ENCODE measurements around the gene PDE4B. TPM values are rescaled to one million over a fixed set of nuclear protein-coding genes. Genes with fewer than 3 reads are reported as not detected.

The PDE4B gene
- total RNA-seq, 4 donors from 2014 or later: 3.7 to 16.6 (median 5.1) TPM

- no peak for TF ChIP-seq POLR2A (IDR thresholded peaks at IDR 0.05; ENCODE audit: low read depth)
- H3K9me3 ChIP-seq: no peaks in the 10 kb centered on the region
- DNase-seq (ENCODE audit: extremely low spot score): no peak
- H3K27ac ChIP-seq (replicated peaks in 1 of 4): no peak overlapping the region
- 28% methylated on average over 5 of the region's 5 CpGs for WGBS
- H3K27me3 ChIP-seq: no peaks in the 10 kb centered on the region
- no peak overlapping the region for H3K4me3 ChIP-seq
- no peaks in the 10 kb centered on the region for H3K36me3 ChIP-seq
- peaks cover 0 to 15% (median 13%) of the 10 kb centered on the region in 4 donors for H3K4me1 ChIP-seq
- intact Hi-C loops (cut with DNase I): no loop called here
These were observed 375.8 kb downstream of the PDE4B start for GRCh38 chr1:66168467-66168887.

DNA sequence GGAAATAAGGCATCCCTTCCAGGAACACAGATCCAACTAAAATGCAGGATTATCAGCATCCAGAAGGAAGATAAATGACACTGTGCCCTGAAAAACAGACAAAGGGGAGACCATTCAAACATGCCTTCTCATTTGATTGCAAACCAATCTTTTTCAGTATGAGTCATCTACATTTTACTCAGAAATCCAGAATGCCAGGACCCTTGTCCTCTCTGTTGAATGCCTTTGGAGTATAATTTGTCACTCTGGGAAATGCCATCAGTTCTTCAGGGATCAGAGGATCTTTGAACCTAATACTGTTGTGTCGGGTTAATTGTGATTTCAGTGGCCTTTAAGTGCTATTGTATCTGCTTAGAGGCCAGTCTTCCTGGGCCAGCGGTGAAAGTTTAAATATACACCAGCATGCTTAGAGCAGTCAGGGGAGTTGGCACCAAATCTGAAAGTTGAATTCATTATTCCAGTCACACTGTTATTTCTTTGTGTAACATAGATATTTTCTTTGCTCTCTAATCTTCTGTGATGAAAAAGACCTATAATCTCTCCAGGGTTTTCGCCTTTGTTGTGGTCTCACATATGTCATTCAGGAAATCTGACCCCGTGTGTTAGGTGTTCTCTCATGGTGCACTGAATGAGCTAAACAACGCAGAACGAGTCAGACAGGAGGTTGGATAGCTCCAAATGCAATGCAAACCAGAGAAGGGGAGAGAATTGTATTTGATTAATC lies 376.4 kb downstream of the PDE4B start:
- H3K27me3 ChIP-seq: no peaks in the 10 kb centered on the region
- no peaks in the 10 kb centered on the region for H3K9me3 ChIP-seq
- intact Hi-C loops (cut with DNase I): no loop called here
- H3K36me3 ChIP-seq: no peaks in the 10 kb centered on the region
- TF ChIP-seq, protein P1, sequence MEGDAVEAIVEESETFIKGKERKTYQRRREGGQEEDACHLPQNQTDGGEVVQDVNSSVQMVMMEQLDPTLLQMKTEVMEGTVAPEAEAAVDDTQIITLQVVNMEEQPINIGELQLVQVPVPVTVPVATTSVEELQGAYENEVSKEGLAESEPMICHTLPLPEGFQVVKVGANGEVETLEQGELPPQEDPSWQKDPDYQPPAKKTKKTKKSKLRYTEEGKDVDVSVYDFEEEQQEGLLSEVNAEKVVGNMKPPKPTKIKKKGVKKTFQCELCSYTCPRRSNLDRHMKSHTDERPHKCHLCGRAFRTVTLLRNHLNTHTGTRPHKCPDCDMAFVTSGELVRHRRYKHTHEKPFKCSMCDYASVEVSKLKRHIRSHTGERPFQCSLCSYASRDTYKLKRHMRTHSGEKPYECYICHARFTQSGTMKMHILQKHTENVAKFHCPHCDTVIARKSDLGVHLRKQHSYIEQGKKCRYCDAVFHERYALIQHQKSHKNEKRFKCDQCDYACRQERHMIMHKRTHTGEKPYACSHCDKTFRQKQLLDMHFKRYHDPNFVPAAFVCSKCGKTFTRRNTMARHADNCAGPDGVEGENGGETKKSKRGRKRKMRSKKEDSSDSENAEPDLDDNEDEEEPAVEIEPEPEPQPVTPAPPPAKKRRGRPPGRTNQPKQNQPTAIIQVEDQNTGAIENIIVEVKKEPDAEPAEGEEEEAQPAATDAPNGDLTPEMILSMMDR (IDR thresholded peaks at IDR 0.05): no peak
- TF ChIP-seq POLR2A (IDR thresholded peaks at IDR 0.05; ENCODE audit: low read depth) (no peak), EP300 (IDR thresholded peaks at IDR 0.05) (no peak), POLR2AphosphoS5 (IDR thresholded peaks at IDR 0.05) (no peak)
- WGBS: 32% methylated on average over 6 of the region's 6 CpGs
- H3K27ac ChIP-seq (replicated peaks in 1 of 4): peak overlapping the region in 2 of 4 donors; percentile 2 to 14
- no peak for DNase-seq (ENCODE audit: extremely low spot score)
- H3K4me3 ChIP-seq: no peak overlapping the region
- peaks cover 0 to 15% (median 13%) of the 10 kb centered on the region in 4 donors for H3K4me1 ChIP-seq

GRCh38 chr1:66172272-66172671 lies 379.6 kb downstream of the PDE4B start:
- 89% methylated on average over 1 of the region's 1 CpG for WGBS
- Histone ChIP-seq H3K27me3 (no peaks in the 10 kb centered on the region), H3K9me3 (no peaks in the 10 kb centered on the region), H3K4me1 (peaks cover 0 to 22% (median 20%) of the 10 kb centered on the region in 4 donors), H3K36me3 (no peaks in the 10 kb centered on the region), H3K4me3 (no peak overlapping the region), H3K27ac (replicated peaks in 1 of 4) (no peak overlapping the region)
- TF ChIP-seq POLR2AphosphoS5 (IDR thresholded peaks at IDR 0.05) (no peak), POLR2A (IDR thresholded peaks at IDR 0.05; ENCODE audit: low read depth) (no peak), EP300 (IDR thresholded peaks at IDR 0.05) (no peak)
- TF ChIP-seq, protein P1 (IDR thresholded peaks at IDR 0.05): no peak
- intact Hi-C loops (cut with DNase I): no loop called here
- no peak for DNase-seq (ENCODE audit: extremely low spot score)

DNA sequence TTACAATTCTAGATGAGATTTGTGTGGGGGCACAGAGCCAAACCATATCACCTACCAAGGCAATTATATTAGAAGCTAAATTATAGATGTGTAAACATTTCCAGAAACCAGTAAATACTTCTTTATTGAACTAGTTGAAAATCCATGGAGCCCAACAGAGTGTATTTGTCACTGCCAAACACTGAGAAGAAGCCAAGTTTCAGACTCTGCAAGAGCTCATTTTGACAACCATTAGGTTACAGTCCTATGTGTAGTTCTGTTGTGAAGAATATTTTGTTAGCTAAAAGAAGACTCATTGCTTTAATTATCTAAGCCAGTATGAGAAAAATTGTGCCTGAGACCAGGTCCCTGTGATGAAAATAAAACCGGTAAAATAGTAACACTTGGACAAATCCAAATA lies 382.4 kb downstream of the PDE4B start:
- no peaks in the 10 kb centered on the region for H3K27me3 ChIP-seq
- no peaks in the 10 kb centered on the region for H3K36me3 ChIP-seq
- no peak overlapping the region for H3K27ac ChIP-seq (replicated peaks in 1 of 4)
- TF ChIP-seq POLR2AphosphoS5 (IDR thresholded peaks at IDR 0.05) (no peak), EP300 (IDR thresholded peaks at IDR 0.05) (no peak)
- intact Hi-C loops (cut with DNase I): no loop called here
- peaks cover 0 to 8% (median 6%) of the 10 kb centered on the region in 4 donors for H3K4me1 ChIP-seq
- 50% methylated on average over 1 of the region's 1 CpG for WGBS
- no peaks in the 10 kb centered on the region for H3K9me3 ChIP-seq
- H3K4me3 ChIP-seq: no peak overlapping the region
- no peak for DNase-seq (ENCODE audit: extremely low spot score)

DNA sequence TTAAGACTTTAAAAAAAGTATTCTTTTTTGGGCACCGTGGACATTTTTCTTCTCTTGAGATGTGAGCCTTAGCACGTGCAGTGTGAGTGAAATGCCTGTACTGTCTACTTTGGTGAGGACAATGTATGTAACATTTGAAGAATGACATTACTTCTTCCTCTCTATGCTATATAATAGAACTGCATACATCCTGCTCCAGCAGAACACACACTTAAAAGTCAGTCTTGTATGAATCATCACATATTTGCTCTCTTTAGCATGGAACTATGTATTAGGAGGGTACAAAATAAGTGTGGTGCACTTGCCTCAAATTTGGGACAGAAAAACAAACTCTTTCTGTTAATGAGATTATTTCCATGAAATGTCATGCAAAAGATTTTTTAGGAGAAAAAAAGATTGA lies 382.9 kb downstream of the PDE4B start:
- Histone ChIP-seq H3K27me3 (no peaks in the 10 kb centered on the region), H3K4me1 (peaks cover 0 to 8% (median 6%) of the 10 kb centered on the region in 4 donors), H3K9me3 (no peaks in the 10 kb centered on the region), H3K4me3 (no peak overlapping the region), H3K36me3 (no peaks in the 10 kb centered on the region), H3K27ac (replicated peaks in 1 of 4) (no peak overlapping the region)
- intact Hi-C loops (cut with DNase I): no loop called here
- TF ChIP-seq POLR2AphosphoS5 (IDR thresholded peaks at IDR 0.05) (no peak), EP300 (IDR thresholded peaks at IDR 0.05) (no peak), POLR2A (IDR thresholded peaks at IDR 0.05; ENCODE audit: low read depth) (no peak)
- TF ChIP-seq, protein P1 (IDR thresholded peaks at IDR 0.05): no peak
- WGBS: 42% methylated on average over 2 of the region's 2 CpGs
- DNase-seq (ENCODE audit: extremely low spot score): no peak

Measured in esophagus muscularis mucosa (tissue), 4 donors.